Skin of body (tissue), 2 donors: ENCODE measurements around the gene STK25. TPM values are rescaled to one million over a fixed set of nuclear protein-coding genes. Genes with fewer than 3 reads are reported as not detected.
"Not testable (repeated sequence)": the region's sequence is repeated elsewhere in the genome, so short reads cannot be mapped to it uniquely, and the experiment has no call there.

Source experiments
- DNase-seq: peaks from one replicate; lab custom pipeline; 2025; lab: John Stamatoyannopoulos, UW
- total RNA-seq: library from RNA; depleted of rRNA; stranded (reverse); fragments of >200 nt; gene quantifications from one replicate; pipeline ENCODE4 v1.2.3, GENCODE V29; 2014

Gene STK25
- total RNA-seq, 1 donor from 2014 or later: 107 TPM

GRCh38 chr2:241467777-241468475 lies 40.5 kb downstream of the STK25 start:
- no peak for DNase-seq

- DNase-seq: no peak
Observed at GRCh38 chr2:241466230-241466629, 42.2 kb downstream of the STK25 start.

- no peak for DNase-seq
Observed at GRCh38 chr2:241465543-241465942, 42.8 kb downstream of the STK25 start.

GRCh38 chr2:241463276-241464135 lies 44.9 kb downstream of the STK25 start:
- no peak for DNase-seq

- DNase-seq: no peak
Observed at GRCh38 chr2:241461693-241462677, 46.4 kb downstream of the STK25 start.

GRCh38 chr2:241460631-241461030 lies 47.8 kb downstream of the STK25 start:
- no peak for DNase-seq

- no peak for DNase-seq
Observed at GRCh38 chr2:241459520-241459919, 48.9 kb downstream of the STK25 start.

- DNase-seq: no peak
Observed at GRCh38 chr2:241458687-241459086, 49.7 kb downstream of the STK25 start.

- DNase-seq: no peak
Observed at GRCh38 chr2:241456546-241456945, 51.8 kb downstream of the STK25 start.

- DNase-seq: no peak
Observed at GRCh38 chr2:241454837-241455485, 53.4 kb downstream of the STK25 start.

- not testable (repeated sequence) for DNase-seq
Observed at GRCh38 chr2:241453919-241454318, 54.5 kb downstream of the STK25 start.

- DNase-seq: no peak
Observed at GRCh38 chr2:241451840-241452506, 56.4 kb downstream of the STK25 start.

- DNase-seq: not testable (repeated sequence)
Observed at GRCh38 chr2:241450092-241450491, 58.3 kb downstream of the STK25 start.

- no peak for DNase-seq
Observed at GRCh38 chr2:241445426-241445825, 63.0 kb downstream of the STK25 start.

- no peak for DNase-seq
Observed at GRCh38 chr2:241443486-241444223, 64.7 kb downstream of the STK25 start.
